DOHH2 (cell line): ENCODE measurements around the gene KIF5C.

Source experiments
- H3F3A ChIP-seq: fragments of 200-600 bp; sonication (generic), shearing (Covaris generic); 2 replicates; pipeline ENCODE4 v1.6.0; 2016; ENCODE audit warnings: antibody characterized with exemption, mild to moderate bottlenecking; ENCODE audit not compliant: control insufficient read depth, insufficient read depth
- H3K27ac ChIP-seq: fragments of 200-600 bp; sonication (generic); 2 replicates; pipeline ENCODE4 v1.5.1; 2014; ENCODE audit warnings: low read depth, mild to moderate bottlenecking, low read length, moderate library complexity
- H3K27me3 ChIP-seq: fragments of 200-600 bp; sonication (generic); 2 replicates; pipeline ENCODE4 v1.6.1; 2014; ENCODE audit warnings: mild to moderate bottlenecking, low read length, mixed read lengths; ENCODE audit not compliant: control insufficient read depth
- H3K36me3 ChIP-seq: fragments of 200-600 bp; sonication (generic); 2 replicates; pipeline ENCODE4 v1.6.1; 2014; ENCODE audit warnings: mild to moderate bottlenecking, low read length, moderate library complexity, mixed read lengths; ENCODE audit not compliant: control insufficient read depth
- H3K4me1 ChIP-seq: fragments of 200-600 bp; sonication (generic); 2 replicates; pipeline ENCODE4 v1.6.1; 2014; ENCODE audit warnings: mild to moderate bottlenecking, low read length, mixed read lengths; ENCODE audit not compliant: control insufficient read depth
- H3K4me2 ChIP-seq: fragments of 200-600 bp; sonication (generic); 2 replicates; pipeline ENCODE4 v1.6.0; 2014; ENCODE audit warnings: mild to moderate bottlenecking, low read length, moderate library complexity
- H3K4me3 ChIP-seq: fragments of 200-600 bp; sonication (generic); 2 replicates; pipeline ENCODE4 v1.5.1; 2014; ENCODE audit warnings: mild to moderate bottlenecking, low read length, mixed read lengths
- H3K79me2 ChIP-seq: fragments of 200-600 bp; sonication (generic); 2 replicates; pipeline ENCODE4 v1.6.1; 2014; ENCODE audit warnings: mild to moderate bottlenecking, low read length, mixed read lengths; ENCODE audit not compliant: control insufficient read depth
- H3K9me2 ChIP-seq: fragments of 200-600 bp; sonication (generic); replicated peaks from 2 replicates; pipeline ENCODE4 v1.6.1; 2014; ENCODE audit warnings: mild to moderate bottlenecking, low read length, mixed read lengths; ENCODE audit not compliant: control insufficient read depth
- H3K9me3 ChIP-seq: fragments of 200-600 bp; sonication (generic); 2 replicates; pipeline ENCODE4 v1.6.1; 2014; ENCODE audit warnings: antibody characterized with exemption, low read length, mixed read lengths; ENCODE audit not compliant: control insufficient read depth, insufficient read depth
- H4K20me1 ChIP-seq: fragments of 200-600 bp; sonication (generic); 2 replicates; pipeline ENCODE4 v1.6.0; 2014; ENCODE audit warnings: low read depth, mild to moderate bottlenecking, antibody characterized with exemption, low read length, moderate library complexity; ENCODE audit not compliant: control insufficient read depth, insufficient read depth
- CTCF ChIP-seq: fragments of 200-600 bp; sonication (generic); IDR thresholded peaks from one replicate; pipeline ENCODE4 v1.5.1; 2014; ENCODE audit warnings: antibody characterized with exemption, mild to moderate bottlenecking, low read depth, low read length; ENCODE audit not compliant: poor library complexity, severe bottlenecking
- EZH2phosphoT487 ChIP-seq: fragments of 200-600 bp; sonication (generic); IDR thresholded peaks from 2 replicates; pipeline ENCODE4 v1.6.1; 2017; ENCODE audit warnings: borderline replicate concordance, mild to moderate bottlenecking, antibody characterized with exemption, low read length, moderate library complexity, mixed read lengths

KIF5C gene

GRCh38 chr2:149064365-149064841, 189.4 kb downstream of the KIF5C start:
- Histone ChIP-seq H3K9me3 (no peaks in the 10 kb centered on the region), H3K36me3 (no peaks in the 10 kb centered on the region), H3K79me2 (peaks cover 32% of the 10 kb centered on the region), H3K4me1 (peaks cover 6% of the 10 kb centered on the region), H3K27me3 (no peaks in the 10 kb centered on the region), H3K9me2 (no peaks in the 10 kb centered on the region), H4K20me1 (no peaks in the 10 kb centered on the region), H3K4me2 (no peak overlapping the region), H3K4me3 (no peak overlapping the region), H3F3A (no peaks in the 10 kb centered on the region), H3K27ac (no peak overlapping the region)
- TF ChIP-seq CTCF = no peak

GRCh38 chr2:149064856-149065630, 190.0 kb downstream of the KIF5C start:
- no peaks in the 10 kb centered on the region for H3K36me3 ChIP-seq
- H3K9me2 ChIP-seq = no peaks in the 10 kb centered on the region
- H3K4me1 ChIP-seq = peaks cover 6% of the 10 kb centered on the region
- H3K4me2 ChIP-seq = no peak overlapping the region
- H3K9me3 ChIP-seq = no peaks in the 10 kb centered on the region
- H3K4me3 ChIP-seq = no peak overlapping the region
- no peaks in the 10 kb centered on the region for H3F3A ChIP-seq
- TF ChIP-seq EZH2phosphoT487 (no peak), CTCF (no peak)
- H3K79me2 ChIP-seq = peaks cover 35% of the 10 kb centered on the region
- H3K27ac ChIP-seq = no peak overlapping the region
- no peaks in the 10 kb centered on the region for H3K27me3 ChIP-seq
- no peaks in the 10 kb centered on the region for H4K20me1 ChIP-seq

- H3K27ac ChIP-seq = no peak overlapping the region
- H3K79me2 ChIP-seq = peaks cover 43% of the 10 kb centered on the region
These were observed 193.4 kb downstream of the KIF5C start for GRCh38 chr2:149068225-149068995.

More at GRCh38 chr2:149068225-149068995, 193.4 kb downstream of the KIF5C start:
- Histone ChIP-seq H4K20me1 (no peaks in the 10 kb centered on the region), H3K27me3 (no peaks in the 10 kb centered on the region), H3K36me3 (no peaks in the 10 kb centered on the region), H3K9me2 (no peaks in the 10 kb centered on the region), H3K9me3 (no peaks in the 10 kb centered on the region), H3K4me2 (no peak overlapping the region), H3K4me3 (no peak overlapping the region), H3K4me1 (no peaks in the 10 kb centered on the region), H3F3A (no peaks in the 10 kb centered on the region)
- TF ChIP-seq CTCF (no peak), EZH2phosphoT487 (no peak)
